ENCODE data around the gene NR1H3.
"Not testable (repeated sequence)": the region's sequence is repeated elsewhere in the genome, so short reads cannot be mapped to it uniquely, and the experiment has no call there.

Gene NR1H3

DNA sequence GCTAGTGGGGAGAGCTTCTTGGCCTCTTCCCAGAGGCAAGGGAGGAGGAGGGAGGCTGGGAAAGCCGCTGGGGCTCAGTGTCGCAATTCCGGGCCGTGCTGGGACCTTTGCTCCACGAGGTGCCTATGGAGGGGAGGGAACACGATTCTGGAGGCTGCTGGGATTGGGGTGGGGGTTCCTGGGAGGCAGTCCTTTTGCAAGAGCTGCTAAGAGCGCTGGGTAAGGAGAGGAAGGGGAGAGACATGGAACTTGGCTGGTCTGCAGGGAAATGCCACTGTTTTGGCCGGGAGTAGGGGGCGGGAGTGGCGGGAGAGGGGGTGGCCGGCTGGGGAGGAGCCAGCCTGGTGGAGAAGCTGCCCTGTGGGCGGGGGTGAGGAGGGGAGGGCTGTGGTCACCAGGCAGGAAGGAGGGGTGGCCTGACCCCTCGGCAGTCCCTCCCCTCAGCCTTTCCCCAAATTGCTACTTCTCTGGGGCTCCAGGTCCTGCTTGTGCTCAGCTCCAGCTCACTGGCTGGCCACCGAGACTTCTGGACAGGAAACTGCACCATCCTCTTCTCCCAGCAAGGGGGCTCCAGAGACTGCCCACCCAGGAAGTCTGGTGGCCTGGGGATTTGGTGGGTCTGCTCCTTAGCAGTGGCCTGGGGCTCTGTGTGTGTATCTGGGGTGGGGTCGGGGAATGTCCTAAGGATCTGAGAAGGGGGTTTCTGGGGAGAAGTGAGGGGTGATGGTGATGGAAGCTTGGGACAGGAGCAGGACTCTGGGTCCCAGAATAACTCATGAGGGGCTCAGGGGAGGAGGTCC lies at the start of gene NR1H3:
Gene NR1H3, plus strand, starts transcription at position 480 of the 800 bp plus-strand sequence. CDS start 1,221 bp downstream, outside the sequence.
- peak; percentile 48 for DNase-seq

DNA sequence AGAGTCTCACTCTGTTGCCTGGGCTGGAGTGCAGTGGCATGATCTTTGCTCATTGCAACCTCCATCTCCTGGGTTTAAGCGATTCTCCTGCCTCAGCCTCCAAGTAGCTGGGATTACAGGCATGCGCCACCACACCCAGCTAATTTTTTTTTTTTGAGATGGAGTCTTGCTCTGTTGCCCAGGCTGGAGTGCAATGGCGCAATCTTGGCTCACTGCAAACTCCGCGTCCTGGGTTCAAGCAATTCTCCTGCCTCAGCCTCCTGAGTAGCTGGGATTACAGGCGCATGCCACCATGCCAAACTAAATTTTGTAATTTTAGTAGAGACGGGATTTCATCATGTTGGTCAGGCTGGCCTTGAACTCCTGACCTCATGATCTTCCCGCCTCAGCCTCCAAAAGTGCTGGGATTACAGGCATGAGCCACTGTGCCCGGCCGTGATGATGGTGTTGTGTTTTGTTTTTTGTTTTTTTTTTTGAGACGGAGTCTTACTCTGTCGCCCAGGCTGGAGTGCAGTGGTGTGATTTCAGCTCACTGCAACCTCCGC lies 49.7 kb upstream of the NR1H3 start:
- DNase-seq: not testable (repeated sequence)

DNA sequence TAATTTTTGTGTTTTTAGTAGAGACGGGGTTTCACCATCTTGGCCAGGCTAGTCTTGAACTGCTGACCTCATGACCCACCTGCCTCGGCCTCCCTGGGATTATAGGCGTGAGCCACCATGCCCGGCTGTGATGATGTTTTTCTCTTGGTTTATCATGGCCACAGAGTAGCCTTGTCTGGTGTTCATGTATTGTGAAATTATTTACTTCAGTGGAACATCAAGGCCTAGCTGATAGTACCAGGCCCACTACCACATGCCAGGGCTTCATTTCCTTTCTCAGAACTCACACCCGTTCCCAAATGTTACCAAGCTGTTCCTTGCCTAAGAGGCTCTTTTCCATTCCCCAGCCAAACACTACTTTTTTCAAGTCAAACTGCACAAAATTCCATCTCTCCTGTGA lies 49.2 kb upstream of the NR1H3 start:
- no peak for DNase-seq

DNA sequence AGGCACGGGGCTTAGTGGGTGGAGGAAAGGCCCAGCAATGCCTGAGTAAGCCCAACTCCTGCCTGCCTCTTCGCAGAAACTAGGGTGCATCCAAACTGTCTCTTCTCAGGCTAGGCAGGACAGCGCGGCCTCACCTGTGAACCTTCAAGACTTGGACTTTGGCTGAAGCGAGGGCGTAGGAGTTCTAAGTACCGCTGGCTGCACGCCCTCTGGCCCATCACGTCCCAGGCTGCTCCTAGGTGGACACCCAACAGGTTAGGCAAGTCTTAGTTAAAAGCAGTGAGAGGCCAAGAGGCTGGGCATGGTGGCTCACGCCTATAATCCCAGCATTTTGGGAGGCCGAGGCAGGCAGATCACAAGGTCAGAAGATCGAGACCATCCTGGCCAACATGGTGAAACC lies 44.9 kb upstream of the NR1H3 start:
- DNase-seq: no peak

GRCh38 chr11:47213950-47214565 lies 43.7 kb upstream of the NR1H3 start:
- DNase-seq: peak; percentile 95

DNA sequence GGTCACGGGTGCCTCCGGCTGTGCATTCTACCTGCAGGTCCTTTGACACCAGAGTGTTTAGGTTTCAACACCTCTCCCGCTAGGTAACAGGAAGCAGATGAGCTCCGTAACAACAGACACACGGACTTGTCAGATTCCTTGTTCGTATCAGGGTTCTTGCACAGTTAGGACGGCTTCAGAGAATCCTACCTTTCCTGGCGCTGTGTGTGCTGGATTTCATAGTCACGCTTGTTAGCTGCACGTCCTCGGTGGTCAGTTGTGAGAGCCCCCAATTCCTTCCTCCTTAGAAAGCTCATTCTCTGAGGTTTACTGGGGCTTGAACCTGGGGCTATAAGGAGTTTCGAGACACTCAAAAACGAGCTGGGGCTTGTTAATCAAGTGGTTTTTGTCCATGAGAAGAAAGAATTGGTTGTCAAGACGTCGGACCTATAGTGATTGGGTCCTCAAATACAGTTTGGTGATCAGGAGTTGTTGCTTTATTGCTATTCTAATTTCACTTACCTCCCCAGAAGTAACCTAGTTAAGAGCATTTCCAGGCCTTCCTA lies 42.4 kb upstream of the NR1H3 start:
- peak; percentile 47 for DNase-seq

DNA sequence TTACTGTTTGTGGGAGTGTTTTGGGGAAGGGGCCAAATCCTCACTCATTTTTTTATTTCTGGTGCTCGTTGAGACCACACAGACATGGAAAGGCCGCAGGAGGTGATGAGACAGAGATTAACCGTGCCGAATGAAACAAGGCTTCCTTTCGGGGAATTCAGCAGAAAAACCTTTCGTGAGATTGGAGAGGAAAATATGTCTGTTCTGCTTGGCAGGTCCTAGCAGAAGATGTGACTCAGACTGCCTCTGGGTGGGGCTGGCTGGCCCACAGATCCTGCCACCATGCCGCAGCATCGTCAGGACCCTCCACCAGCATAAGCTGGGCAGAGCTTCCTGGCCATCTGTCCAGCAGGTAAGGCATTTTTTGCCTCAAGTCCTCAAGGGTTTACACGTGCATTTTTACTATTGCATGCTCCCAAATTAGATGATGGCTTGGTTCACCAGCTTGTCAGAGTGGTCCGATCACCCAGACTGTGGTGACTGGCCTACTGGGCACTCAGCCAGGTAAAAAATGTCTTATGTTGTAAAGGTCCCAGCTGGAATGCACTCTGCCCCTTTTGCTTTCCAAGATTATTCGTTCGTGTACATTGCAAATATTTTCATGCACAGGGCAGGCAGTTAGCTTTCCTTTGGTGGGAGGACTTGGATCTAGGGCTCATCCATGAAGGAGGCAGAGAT lies 41.5 kb upstream of the NR1H3 start:
- DNase-seq: no peak

GRCh38 chr11:47220401-47220821 lies 37.4 kb upstream of the NR1H3 start:
- no peak for DNase-seq

- DNase-seq: no peak
Observed at GRCh38 chr11:47222696-47223095, 35.1 kb upstream of the NR1H3 start.

DNA sequence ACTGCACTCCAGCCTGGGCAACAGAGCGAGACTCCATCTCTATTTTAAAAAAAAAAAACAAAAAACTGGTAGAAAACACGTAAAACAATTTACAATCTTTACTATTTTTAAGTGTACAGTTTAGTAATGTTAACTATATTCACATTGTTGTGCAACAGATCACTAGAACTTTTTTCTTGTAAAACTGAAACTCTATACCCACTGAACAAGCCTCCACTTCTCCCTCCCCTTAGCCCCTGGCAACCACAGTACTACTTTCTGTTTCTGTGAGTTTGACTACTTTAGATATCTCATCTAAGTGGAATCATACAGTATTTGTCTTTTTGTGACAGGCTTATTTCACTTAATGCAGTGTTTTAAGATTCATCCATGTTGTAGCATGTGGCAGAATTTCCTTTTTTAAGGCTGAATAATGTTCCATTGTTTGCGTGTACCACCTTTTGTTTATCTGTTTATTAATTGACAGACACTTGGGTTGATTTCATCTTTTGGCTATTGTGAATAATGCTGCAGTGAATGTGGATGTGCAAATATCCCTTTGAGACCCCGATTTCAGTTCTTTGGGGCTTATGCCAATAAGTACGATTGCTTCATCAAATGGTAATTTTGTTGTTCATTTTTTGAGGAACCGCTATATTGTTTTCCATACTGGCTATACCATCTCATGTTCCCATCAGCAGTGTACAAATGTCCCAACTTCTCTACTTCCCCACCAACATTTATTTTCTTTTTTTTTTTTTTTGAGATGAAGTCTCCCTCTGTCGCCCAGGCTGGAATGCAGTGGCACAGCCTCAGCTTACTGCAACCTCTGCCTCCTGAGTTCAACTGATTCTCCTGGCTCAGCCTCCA lies 32.0 kb upstream of the NR1H3 start:
- no peak for DNase-seq

- DNase-seq: no peak
Observed at GRCh38 chr11:47229161-47229560, 28.6 kb upstream of the NR1H3 start.

DNA sequence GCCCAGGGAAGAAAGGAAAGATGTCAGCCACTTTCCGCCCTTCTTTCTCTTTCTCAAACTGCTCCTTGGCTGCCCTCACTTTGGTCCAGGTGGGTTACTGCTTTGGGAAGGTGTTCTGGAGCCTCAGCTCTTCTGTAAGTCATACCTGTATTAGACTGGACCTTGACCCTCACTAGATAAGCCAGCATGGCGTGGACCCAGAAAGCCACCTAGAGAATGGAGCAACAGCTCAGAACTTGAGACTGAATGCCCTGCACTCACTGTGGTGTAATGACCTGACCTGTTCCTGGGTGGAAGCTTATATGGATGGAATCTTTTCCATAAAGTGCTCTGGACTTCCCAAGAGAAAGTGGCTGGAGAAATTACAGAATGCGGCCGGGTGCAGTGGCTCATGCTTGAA lies 24.7 kb upstream of the NR1H3 start:
- no peak for DNase-seq

GRCh38 chr11:47233989-47234668 lies 23.7 kb upstream of the NR1H3 start:
- DNase-seq: peak; percentile 19

DNA sequence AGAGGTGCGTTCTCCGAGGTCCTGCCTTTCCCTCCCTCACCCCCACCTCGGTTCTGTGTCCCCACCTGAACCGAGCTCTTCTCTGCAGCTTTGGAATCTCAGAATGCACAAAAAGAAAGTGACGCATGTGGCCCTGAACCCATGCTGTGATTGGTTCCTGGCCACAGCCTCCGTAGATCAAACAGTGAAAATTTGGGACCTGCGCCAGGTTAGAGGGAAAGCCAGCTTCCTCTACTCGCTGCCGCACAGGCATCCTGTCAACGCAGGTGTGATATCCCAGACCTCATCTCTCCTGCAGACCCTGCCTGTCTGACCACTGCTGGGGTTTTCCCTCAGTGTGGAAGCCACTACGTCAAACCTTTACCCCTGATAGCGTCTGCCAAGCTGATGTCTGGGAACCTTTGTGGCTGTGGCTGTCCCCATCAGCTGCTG lies 23.1 kb upstream of the NR1H3 start:
- DNase-seq: no peak

GRCh38 chr11:47235163-47235562 lies 22.6 kb upstream of the NR1H3 start:
- DNase-seq: no peak

GRCh38 chr11:47236482-47236881 lies 21.3 kb upstream of the NR1H3 start:
- DNase-seq: no peak

DNA sequence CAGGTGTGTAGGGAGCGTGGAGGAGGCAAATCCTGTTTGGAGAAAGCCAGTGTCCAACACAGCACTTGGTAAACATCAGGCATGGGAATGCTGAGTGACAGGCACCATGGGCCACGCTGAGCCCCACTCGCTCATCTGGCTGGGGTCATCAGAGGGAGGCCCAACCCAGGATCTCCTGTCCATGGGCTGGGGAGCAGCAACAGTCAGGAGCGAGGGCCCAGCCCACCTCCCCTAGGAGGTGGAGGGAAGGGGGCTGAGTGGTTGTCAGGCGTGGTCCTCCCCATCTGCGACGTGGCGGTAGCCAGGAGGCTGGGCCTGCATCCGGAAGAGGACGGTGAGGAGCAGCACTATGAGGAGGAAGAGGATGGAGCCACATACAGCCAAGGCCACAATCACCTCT lies 17.9 kb upstream of the NR1H3 start:
- DNase-seq: no peak

DNA sequence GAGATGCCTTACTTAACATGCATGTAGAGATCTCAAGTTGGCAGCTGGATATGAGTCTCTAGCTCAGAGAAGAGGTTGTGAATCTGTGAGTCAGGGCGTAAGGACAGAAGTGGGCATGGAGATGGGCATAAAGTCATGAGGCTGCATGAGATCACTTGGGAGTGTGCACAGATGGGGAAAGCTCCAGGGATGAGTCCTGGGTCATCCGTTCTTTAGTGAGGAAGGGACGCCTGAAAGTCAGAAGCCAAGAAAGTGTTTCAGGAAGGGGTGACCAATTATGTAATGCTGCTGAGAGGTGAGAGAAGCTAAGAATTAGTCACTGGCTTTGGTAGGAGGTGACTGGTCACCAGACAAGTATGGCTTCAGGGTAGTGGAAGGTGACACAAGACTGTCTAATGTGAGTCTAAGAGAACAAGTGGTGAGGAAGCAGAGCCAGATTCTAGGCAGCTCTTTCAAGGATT lies 15.9 kb upstream of the NR1H3 start:
- DNase-seq: no peak

GRCh38 chr11:47242596-47243192 lies 15.1 kb upstream of the NR1H3 start:
- DNase-seq: no peak

GRCh38 chr11:47243454-47243853 lies 14.3 kb upstream of the NR1H3 start:
- no peak for DNase-seq
